PFSK-1 (cell line): Measurements from ENCODE around the gene ACVR1.

Source experiments
- FOXP2 ChIP-seq: optimal IDR thresholded peaks from 2 replicates; pipeline ENCODE3; 2011; ENCODE audit warnings: borderline replicate concordance, control low read depth, inconsistent platforms; ENCODE audit not compliant: insufficient read depth; ENCODE audit errors: extremely low read length, extremely low read depth
- POLR2AphosphoS5 ChIP-seq: IDR thresholded peaks from 2 replicates; pipeline ENCODE4 v1.6.1; 2012; ENCODE audit warnings: low read depth, mild to moderate bottlenecking, control low read depth, low read length, moderate library complexity
- REST ChIP-seq, 2 experiments: IDR thresholded peaks; 2 replicates each; pipeline versions ENCODE4 v1.6.1 to v1.8.0; 2011 to 2012; ENCODE audit warnings: low read depth in 2 of 2, low read length in 2 of 2, control low read depth in 1 of 2, inconsistent platforms in 1 of 2, mild to moderate bottlenecking in 1 of 2, moderate library complexity in 1 of 2; ENCODE audit not compliant: insufficient read depth in 1 of 2
- SIN3A ChIP-seq: IDR thresholded peaks from 2 replicates; pipeline ENCODE4 v1.6.1; 2012; ENCODE audit warnings: mild to moderate bottlenecking, low read length, moderate library complexity, borderline replicate concordance; ENCODE audit not compliant: insufficient read depth
- TAF1 ChIP-seq: IDR thresholded peaks from 2 replicates; pipeline ENCODE4 v1.6.1; 2012; ENCODE audit warnings: low read length, control low read depth, borderline replicate concordance; ENCODE audit not compliant: insufficient read depth

Gene ACVR1

GRCh38 chr2:157864857-157865430, 11.2 kb downstream of the ACVR1 start:
- TF ChIP-seq POLR2AphosphoS5 = no peak

GRCh38 chr2:157858846-157859245, 17.3 kb downstream of the ACVR1 start:
- no peak for TF ChIP-seq REST (IDR thresholded peaks at IDR 0.05; ENCODE audit: insufficient read depth in 1 of 2, low read depth in 2 of 2, low read length in 2 of 2)
- TF ChIP-seq TAF1 = no peak

- TF ChIP-seq SIN3A = no peak
- no peak for TF ChIP-seq REST (IDR thresholded peaks at IDR 0.05; ENCODE audit: insufficient read depth in 1 of 2, low read depth in 2 of 2, low read length in 2 of 2)
- TF ChIP-seq FOXP2 = no peak
- no peak for TF ChIP-seq POLR2AphosphoS5
- TF ChIP-seq TAF1 = no peak
Observed at GRCh38 chr2:157857881-157858280, 18.2 kb downstream of the ACVR1 start.

- TF ChIP-seq SIN3A = no peak
- no peak for TF ChIP-seq REST (IDR thresholded peaks at IDR 0.05; ENCODE audit: insufficient read depth in 1 of 2, low read depth in 2 of 2, low read length in 2 of 2)
- TF ChIP-seq POLR2AphosphoS5 = no peak
- TF ChIP-seq TAF1 = no peak
- TF ChIP-seq FOXP2 = no peak
Observed at GRCh38 chr2:157856187-157856515, 20.0 kb downstream of the ACVR1 start.

GRCh38 chr2:157853820-157854219, 22.3 kb downstream of the ACVR1 start:
- TF ChIP-seq SIN3A = no peak
- no peak for TF ChIP-seq TAF1
- TF ChIP-seq POLR2AphosphoS5 = no peak
- TF ChIP-seq REST (IDR thresholded peaks at IDR 0.05; ENCODE audit: insufficient read depth in 1 of 2, low read depth in 2 of 2, low read length in 2 of 2) = no peak
- TF ChIP-seq FOXP2 = no peak

GRCh38 chr2:157853211-157853610, 22.9 kb downstream of the ACVR1 start:
- TF ChIP-seq FOXP2 = no peak
- no peak for TF ChIP-seq TAF1
- no peak for TF ChIP-seq REST (IDR thresholded peaks at IDR 0.05; ENCODE audit: insufficient read depth in 1 of 2, low read depth in 2 of 2, low read length in 2 of 2)
